Calu3 (cell line): Measurements from ENCODE around the gene PDZD2. TPM values are rescaled to one million over a fixed set of nuclear protein-coding genes. Genes with fewer than 3 reads are reported as not detected.

Source experiments
- BruUV-seq: library from RNA; stranded (reverse); fragments of 400-500 nt; replicated peaks from 2 replicates; lab custom pipeline; 2021; lab: Mats Ljungman, UMichigan
- CTCF ChIA-PET: fragments of 300-600 bp; sonication (Branson Sonifier 250); formaldehyde crosslinking; loops from one replicate; lab custom pipeline; 2022; ENCODE audit warnings: antibody characterized with exemption; lab: Charles Lee
- DNase-seq: peaks from one replicate; pipeline ENCODE4 v3.0.0; 2022
- H3K27ac Mint-ChIP-seq: one replicate; pipeline ENCODE4 v1.8.0; 2022; ENCODE audit warnings: mixed read lengths; ENCODE audit not compliant: unreplicated experiment
- H3K27me3 Mint-ChIP-seq: one replicate; pipeline ENCODE4 v1.8.0; 2022; ENCODE audit warnings: mixed read lengths; ENCODE audit not compliant: unreplicated experiment
- H3K36me3 Mint-ChIP-seq: one replicate; pipeline ENCODE4 v1.8.0; 2022; ENCODE audit warnings: mild to moderate bottlenecking, moderate library complexity, mixed read lengths; ENCODE audit not compliant: insufficient read depth, unreplicated experiment
- H3K4me1 Mint-ChIP-seq: one replicate; pipeline ENCODE4 v1.8.0; 2022; ENCODE audit warnings: mild to moderate bottlenecking, low read depth, mixed read lengths; ENCODE audit not compliant: unreplicated experiment
- H3K4me3 Mint-ChIP-seq: one replicate; pipeline ENCODE4 v1.8.0; 2022; ENCODE audit warnings: mild to moderate bottlenecking, low read depth, moderate library complexity, mixed read lengths; ENCODE audit not compliant: unreplicated experiment
- H3K9me3 Mint-ChIP-seq: one replicate; pipeline ENCODE4 v1.8.0; 2022; ENCODE audit warnings: low read depth, mixed read lengths; ENCODE audit not compliant: unreplicated experiment
- intact Hi-C: fragments of 100-400 bp; cut with micrococcal nuclease; formaldehyde crosslinking; loops from one replicate; pipeline ENCODE4 v1.10.0; 2022; ENCODE audit not compliant: unreplicated experiment
- total RNA-seq: library from RNA; stranded (reverse); gene quantifications from 2 replicates; pipeline ENCODE4 v1.2.3, GENCODE V29; 2022
- TF ChIP-seq, protein P1 (sequence below): fragments of 200-600 bp; IDR thresholded peaks from one replicate; pipeline ENCODE4 v1.8.0; 2022; ENCODE audit warnings: antibody characterized with exemption; ENCODE audit not compliant: unreplicated experiment

PDZD2 gene
- total RNA-seq, 1 experiment from 2014 or later = 0.97 TPM

DNA sequence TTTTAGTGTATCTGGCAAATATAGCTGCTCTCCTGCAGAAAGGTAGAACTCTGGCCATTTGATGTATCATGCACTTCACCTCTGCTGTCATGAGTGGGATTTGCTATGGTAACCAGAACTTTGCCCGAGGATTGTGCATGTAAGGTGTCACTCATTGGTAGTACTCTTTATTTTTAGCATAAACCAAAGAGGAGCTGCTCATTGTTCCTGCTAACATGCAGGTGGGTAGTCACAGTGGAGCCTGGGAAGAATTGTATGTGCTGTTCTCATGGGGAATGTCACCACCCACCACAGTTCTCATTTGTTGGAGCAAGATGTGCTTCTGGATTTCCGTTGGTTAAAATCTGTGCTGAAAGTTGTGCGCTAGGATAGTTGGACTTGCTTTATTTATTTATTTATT, 12.3 kb downstream of the PDZD2 start:
- intact Hi-C loops = no loop called here
- H3K9me3 Mint-ChIP-seq = no peaks in the 10 kb centered on the region
- no peak for DNase-seq
- H3K27ac Mint-ChIP-seq = no peak overlapping the region
- no peak overlapping the region for H3K4me3 Mint-ChIP-seq
- peaks cover 61% of the 10 kb centered on the region for H3K27me3 Mint-ChIP-seq
- no peaks in the 10 kb centered on the region for H3K4me1 Mint-ChIP-seq
- TF ChIP-seq, protein P1, sequence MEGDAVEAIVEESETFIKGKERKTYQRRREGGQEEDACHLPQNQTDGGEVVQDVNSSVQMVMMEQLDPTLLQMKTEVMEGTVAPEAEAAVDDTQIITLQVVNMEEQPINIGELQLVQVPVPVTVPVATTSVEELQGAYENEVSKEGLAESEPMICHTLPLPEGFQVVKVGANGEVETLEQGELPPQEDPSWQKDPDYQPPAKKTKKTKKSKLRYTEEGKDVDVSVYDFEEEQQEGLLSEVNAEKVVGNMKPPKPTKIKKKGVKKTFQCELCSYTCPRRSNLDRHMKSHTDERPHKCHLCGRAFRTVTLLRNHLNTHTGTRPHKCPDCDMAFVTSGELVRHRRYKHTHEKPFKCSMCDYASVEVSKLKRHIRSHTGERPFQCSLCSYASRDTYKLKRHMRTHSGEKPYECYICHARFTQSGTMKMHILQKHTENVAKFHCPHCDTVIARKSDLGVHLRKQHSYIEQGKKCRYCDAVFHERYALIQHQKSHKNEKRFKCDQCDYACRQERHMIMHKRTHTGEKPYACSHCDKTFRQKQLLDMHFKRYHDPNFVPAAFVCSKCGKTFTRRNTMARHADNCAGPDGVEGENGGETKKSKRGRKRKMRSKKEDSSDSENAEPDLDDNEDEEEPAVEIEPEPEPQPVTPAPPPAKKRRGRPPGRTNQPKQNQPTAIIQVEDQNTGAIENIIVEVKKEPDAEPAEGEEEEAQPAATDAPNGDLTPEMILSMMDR = no peak
- H3K36me3 Mint-ChIP-seq = no peaks in the 10 kb centered on the region
- CTCF ChIA-PET = interaction anchor here (0.6 kb wide), 1 partner anchor 34 kb away, joined by 3 read pairs; no protein-coding TSS in a partner anchor
- BruUV-seq = no TSS peak

GRCh38 chr5:31655491-31655890, 16.6 kb downstream of the PDZD2 start:
- Mint-ChIP-seq H3K4me3 (no peak overlapping the region), H3K36me3 (no peaks in the 10 kb centered on the region), H3K27ac (no peak overlapping the region), H3K9me3 (no peaks in the 10 kb centered on the region), H3K4me1 (no peaks in the 10 kb centered on the region), H3K27me3 (peaks cover 55% of the 10 kb centered on the region)
- no peak for DNase-seq
- CTCF ChIA-PET = no interaction called here
- intact Hi-C loops = no loop called here
- no TSS peak for BruUV-seq
- TF ChIP-seq, protein P1 = no peak

DNA sequence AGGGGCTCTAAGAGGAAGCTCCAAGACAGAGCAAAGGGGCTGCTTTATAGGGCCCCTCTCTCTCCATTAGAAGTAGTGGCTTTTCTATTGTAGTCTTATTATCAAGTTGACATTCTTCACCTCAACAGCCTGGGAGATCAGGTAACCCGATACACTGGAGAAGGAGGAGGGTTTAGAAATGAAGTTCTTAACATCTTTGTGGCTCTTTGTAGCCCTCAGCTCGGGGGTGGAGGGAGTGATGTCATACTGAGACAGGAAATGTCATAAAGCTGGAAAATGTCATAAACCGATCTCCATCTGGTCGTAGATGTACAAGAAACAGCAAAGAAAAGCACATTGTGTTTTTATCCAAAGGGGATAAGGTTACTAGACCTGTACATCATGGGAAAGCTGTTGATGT, 17.9 kb downstream of the PDZD2 start:
- no peak for DNase-seq
- intact Hi-C loops = no loop called here
- TF ChIP-seq, protein P1 = no peak
- Mint-ChIP-seq H3K27ac (no peak overlapping the region), H3K4me1 (no peaks in the 10 kb centered on the region), H3K9me3 (no peaks in the 10 kb centered on the region), H3K4me3 (no peak overlapping the region), H3K36me3 (no peaks in the 10 kb centered on the region), H3K27me3 (peaks cover 55% of the 10 kb centered on the region)
- no TSS peak for BruUV-seq
- CTCF ChIA-PET = no interaction called here

GRCh38 chr5:31657315-31657979, 18.5 kb downstream of the PDZD2 start:
- Mint-ChIP-seq H3K36me3 (no peaks in the 10 kb centered on the region), H3K27ac (no peak overlapping the region), H3K27me3 (peaks cover 55% of the 10 kb centered on the region), H3K9me3 (no peaks in the 10 kb centered on the region), H3K4me1 (no peaks in the 10 kb centered on the region), H3K4me3 (no peak overlapping the region)
- intact Hi-C loops = no loop called here
- BruUV-seq = no TSS peak
- TF ChIP-seq, protein P1 = no peak
- CTCF ChIA-PET = no interaction called here
- no peak for DNase-seq
